ENCODE results near the gene FRY.

The FRY gene

GRCh38 chr13:32134241-32135055 is 102.9 kb downstream of the FRY start:
- no peak for DNase-seq (ENCODE audit: low read depth)

DNA sequence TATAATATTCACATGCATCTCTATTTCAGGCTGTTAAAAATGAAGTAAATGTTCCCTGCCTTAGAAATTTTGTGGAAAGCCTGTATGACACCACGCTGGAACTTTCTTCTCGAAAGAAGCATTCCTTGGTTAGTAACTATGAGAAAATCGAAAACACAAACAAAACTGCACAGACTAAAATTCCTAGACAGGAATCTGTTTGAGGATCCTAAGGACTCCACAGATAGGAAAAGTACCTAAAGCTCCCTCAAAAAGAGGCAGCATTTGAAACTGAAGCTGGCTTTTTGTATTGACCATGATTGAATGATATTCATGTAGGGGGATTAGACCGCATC is 103.4 kb downstream of the FRY start:
- DNase-seq (ENCODE audit: low read depth), result no peak

DNA sequence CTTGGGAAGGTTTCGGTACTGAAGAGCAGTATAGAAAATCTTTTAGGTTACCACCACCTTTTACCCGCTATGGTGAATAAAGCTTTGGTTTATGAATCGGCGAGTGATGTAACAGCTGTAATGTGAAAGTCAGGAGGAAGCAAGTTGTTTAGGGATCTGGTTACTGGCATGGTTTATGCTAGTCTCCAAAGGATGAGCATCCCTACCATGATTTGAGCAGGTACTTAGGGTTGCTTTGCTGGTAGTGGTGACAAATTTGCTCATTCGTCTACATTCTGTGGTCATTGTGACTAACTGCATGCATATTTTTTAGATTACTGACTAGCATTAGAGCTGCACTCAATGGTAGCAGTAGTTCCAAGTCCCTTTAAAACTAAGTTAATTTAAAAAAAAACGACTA is 104.1 kb downstream of the FRY start:
- no peak for DNase-seq (ENCODE audit: low read depth)

DNA sequence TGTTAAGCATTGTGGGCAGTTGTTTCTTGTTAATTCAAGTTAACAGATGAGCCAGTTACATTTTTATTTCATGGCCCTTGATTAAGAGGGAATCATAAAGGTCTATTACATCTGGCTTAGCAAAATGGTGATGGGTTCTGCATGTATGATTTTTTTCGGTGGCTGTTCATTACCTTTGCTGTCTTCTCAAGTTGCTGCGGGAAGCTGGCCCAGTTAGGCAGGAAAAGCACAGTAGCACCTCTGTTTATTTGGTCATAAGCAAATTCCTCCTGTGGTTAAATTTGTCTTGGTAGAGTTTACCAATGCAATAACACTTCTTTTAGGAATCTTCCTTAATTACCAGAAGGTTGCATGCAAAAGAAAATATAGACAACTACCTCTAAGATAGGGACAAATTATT is 104.5 kb downstream of the FRY start:
- no peak for DNase-seq (ENCODE audit: low read depth)

- no peak for DNase-seq (ENCODE audit: low read depth)
Measured at GRCh38 chr13:32136716-32137115, 105.1 kb downstream of the FRY start.

DNA sequence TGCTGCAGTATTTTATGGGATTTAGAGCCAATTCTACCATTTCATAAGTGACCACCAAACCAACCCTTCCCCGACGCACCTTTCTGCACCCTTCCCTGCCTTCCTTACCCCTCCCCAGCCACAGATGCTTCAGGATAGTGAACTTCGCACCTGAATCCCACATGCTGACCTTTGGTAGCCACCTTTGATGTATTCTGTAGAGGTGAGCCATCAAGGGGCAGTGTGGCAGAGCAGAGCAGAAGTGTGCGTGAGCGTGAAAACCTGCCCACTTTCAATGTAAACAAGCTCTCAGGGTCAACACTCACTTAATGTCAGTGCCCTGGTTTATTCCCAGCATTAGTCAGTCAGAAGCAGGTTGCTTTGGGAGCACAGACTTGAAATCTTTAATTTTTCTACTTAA is 107.7 kb downstream of the FRY start:
- DNase-seq (ENCODE audit: low read depth), result no peak

GRCh38 chr13:32140109-32140508 is 108.5 kb downstream of the FRY start:
- DNase-seq (ENCODE audit: low read depth), result no peak

DNA sequence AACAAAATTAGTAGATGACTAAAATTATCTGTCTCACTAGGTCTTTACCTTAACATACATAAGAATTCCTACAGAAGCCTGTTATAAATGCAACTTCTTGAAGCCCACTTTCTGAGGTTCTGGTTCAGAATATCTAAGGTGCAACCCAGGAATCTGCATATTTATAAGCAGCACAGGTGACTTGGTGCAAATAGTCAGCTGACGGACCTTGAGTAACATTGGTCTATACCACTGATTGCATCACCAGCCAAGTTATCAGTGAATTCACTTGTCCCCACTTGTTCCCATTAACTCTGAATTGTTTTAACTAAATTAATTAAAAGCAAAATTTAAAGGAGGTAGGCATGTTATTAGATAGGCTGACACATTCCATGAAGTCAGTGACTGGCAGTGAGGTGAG is 109.9 kb downstream of the FRY start:
- no peak for DNase-seq (ENCODE audit: low read depth)

DNA sequence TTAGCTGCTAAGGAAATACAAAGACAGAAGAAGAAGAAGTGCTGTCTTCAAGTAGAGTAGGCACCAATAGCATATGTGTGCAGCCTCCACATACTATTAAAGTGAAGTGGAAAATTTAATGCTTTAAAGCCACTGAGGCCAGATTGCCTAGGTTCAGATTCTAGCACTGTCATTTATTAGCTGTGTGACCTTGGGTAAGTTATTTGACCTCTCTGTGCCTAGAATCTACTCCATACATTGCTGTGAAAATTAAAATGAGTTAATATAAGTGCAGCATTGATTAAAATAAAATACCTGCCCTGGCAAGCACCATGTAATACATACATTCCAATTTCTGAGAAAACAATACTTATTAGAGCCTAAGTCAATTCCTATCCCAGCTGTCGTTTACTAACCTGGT is 110.5 kb downstream of the FRY start:
- DNase-seq (ENCODE audit: low read depth), result no peak

DNA sequence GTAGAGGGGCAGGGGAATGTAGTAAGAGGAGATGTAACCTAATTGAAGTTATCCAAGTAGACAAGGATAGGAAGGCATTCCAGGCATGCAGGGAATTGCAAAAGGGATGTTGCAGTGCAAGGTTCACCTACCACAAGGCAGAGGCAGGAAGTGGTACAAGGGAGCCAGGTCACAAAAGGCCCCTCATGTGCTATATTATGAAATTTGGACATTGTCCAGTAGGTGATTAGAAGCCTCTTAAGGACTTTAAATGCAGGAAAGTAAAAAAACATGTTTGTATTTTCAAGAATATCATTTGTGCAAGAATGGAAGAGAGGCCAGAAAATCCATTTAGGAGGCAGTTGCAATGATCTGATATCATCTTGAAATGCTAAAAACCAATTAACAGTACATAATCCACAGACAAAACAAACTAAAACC is 111.4 kb downstream of the FRY start:
- DNase-seq (ENCODE audit: low read depth), result no peak

- DNase-seq (ENCODE audit: low read depth), result no peak
Measured at GRCh38 chr13:32147193-32147592, 115.6 kb downstream of the FRY start.

DNA sequence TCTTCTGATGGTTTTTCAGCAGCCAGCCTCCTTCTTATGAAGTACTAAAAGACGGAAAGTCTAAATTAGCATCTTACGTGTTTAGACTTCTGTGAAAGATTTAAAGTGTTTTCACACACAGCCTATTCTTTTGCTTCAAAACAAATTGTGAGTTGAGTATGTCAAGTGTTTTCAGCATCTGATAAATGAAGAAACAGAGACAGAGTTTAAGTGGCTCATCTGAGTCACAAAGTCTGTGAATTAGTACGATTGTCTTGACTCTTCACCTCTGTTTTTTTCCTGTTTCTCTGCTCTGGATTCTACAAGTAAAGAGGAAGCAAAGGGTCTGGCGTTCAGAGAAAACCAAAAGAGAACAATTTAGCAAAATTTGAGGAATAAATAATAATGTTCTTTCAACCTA is 116.4 kb downstream of the FRY start:
- no peak for DNase-seq (ENCODE audit: low read depth)

GRCh38 chr13:32150239-32150638 is 118.7 kb downstream of the FRY start:
- no peak for DNase-seq (ENCODE audit: low read depth)

- DNase-seq (ENCODE audit: low read depth), result peak; percentile 90
Measured at GRCh38 chr13:32150794-32151193, 119.2 kb downstream of the FRY start.

- DNase-seq (ENCODE audit: low read depth), result no peak
Measured at GRCh38 chr13:32151240-32151639, 119.7 kb downstream of the FRY start.

DNA sequence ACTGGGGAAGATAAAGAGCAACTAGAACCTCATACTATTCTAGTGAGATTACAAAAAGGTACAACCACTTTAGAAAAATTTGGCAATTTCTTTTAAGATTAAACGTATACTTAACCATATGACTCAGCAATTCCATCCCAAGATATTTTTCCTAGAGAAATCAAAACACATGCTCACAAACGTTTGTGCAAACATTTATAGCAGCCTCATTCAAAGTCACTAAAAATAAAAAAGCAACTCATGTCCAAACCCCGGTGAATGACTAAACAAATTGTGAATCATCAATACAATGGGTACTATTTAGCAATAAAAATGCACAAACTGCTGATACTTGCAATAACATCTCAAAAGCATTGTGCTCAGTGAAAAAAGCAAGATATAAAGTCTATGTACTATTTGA is 121.5 kb downstream of the FRY start:
- DNase-seq (ENCODE audit: low read depth), result peak; percentile 83

DNA sequence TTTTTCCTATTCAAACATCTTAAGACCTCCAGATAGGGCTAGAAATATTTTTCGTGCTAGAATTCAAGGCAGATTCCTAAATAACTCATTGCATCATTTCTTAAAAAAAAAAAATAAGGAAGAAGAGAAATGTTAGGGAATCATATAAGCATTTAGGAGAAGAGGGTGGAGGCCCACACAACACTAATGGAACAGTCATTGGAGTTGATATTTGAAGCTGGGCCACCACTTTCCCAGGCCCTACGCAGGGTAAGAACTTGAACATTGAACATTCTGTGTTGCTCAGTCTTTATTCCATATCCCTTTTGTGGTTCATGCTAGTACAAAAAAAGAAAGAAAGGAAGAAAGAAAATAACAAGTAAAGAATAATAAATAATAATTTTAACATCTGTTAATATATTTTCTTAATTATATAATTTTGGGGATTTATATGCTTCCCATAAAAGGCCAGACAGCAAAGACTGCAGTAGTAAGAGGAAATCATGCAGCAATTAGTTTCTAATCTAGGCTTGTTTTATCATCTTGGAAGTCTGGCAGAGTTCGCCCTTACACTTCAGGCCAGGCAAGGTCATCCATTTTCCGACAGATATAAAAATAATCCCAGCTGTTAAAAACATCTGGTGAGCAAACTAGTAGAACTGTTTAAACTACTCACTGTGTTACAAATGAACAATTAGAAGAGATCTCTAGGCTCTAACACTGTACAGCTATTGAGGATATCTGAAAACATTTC is 127.7 kb downstream of the FRY start:
- DNase-seq (ENCODE audit: low read depth), result no peak

DNA sequence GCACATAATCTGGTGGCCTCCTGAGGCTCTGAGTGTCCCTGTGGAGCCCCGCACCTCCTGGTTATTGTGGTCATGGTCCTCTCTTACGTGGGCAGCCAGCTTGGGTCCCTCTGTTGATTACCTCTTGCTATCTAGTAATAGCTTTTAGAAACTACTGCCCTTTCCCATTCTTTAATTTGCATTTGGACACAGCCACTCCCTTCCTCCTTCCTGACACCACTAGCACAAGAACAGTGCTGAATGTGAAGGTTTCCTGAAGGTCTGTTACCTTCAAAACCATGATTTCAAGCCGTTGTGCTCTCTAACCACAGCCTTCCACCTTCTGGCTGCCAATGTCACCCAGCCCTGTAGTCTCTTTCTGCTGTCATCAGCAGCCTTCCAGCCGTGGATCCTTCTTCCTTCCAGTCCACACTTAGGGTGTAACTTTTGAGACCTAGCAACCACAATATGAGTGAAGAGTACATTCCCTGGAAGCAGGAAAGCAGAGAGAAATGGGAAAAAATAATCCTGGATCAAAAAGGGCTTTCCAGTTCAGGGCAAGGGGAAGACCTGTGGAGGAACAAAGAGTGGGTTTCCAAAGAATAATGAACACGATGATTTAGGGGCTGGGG is 130.9 kb downstream of the FRY start:
- DNase-seq (ENCODE audit: low read depth), result no peak

- peak; percentile 46 for DNase-seq (ENCODE audit: low read depth)
Measured at GRCh38 chr13:32164622-32165268, 133.2 kb downstream of the FRY start.

DNA sequence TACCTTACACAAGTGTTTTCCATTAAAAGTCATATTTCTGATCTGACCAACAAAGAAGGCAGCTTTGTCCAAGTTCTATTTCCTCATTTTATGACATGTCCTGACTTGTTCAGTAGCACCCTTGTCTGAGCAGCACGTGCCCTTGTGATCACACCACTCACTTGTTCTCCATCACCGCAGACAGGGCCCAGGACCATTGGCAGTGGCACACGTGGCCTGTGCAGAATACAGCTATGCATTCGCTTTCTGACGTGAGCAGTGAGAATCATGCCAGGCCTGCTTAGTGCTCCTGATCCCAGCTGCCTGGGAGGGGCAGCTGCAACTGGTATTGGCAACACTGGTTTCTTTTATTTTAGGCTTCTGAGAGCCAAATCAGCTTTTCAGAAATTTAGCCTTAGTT is 134.2 kb downstream of the FRY start:
- no peak for DNase-seq (ENCODE audit: low read depth)

DNA sequence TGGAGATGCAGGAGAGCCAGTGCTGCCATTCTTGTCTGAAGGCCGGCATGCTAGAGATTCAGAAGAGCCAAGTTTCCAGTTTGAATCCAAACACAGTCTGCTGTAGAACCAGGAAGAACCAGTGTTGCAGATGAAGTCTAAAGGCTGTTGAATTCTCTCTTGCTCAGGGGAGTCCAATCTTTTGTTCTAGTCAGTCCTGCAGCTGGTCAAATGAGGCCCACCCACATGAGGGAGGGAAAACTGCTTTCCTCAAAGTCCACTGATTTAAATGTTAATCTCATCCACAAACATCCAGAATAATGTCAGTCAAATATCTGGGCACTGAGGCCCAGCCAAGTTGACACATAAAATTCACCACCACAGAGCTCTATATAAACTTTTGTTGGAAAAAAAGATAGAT is 136.6 kb downstream of the FRY start:
- no peak for DNase-seq (ENCODE audit: low read depth)

GRCh38 chr13:32170841-32171240 is 139.3 kb downstream of the FRY start:
- DNase-seq (ENCODE audit: low read depth), result no peak

GRCh38 chr13:32173881-32174280 is 142.3 kb downstream of the FRY start:
- no peak for DNase-seq (ENCODE audit: low read depth)
